Retina (tissue), 1 donor: ENCODE measurements around the gene TEX19.
A peak's percentile ranks its signal among the peaks of the same experiment; 100 is the strongest.

Experiments
- DNase-seq: peaks from one replicate; pipeline ENCODE4 v3.0.0-alpha.2; 2016

TEX19 gene

DNA sequence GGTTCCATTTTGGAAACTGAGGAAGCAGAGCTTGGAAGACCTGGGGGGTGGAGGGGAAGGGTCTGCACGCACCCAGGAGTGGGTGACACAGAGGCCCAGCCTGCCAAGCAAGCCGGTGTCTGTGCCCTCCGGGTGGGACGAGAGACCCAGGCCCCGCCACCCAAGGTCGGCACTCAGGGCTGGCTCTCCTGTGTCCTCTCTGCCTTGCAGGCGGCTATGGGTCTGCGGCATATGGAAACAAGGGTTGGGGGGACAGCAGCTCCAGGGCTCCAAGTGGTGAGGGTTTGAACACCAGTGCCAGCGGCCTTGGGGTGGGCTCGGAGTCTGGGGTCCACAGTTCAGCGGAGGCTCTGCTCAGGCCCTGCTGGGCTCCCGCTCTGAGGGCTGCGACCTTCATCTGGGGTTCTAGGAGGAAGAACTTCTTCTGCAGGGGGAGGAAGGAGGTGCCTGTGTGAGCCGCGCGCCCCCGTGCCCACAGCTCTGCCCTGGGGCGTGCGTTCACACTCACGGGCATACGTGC, 37.0 kb upstream of the TEX19 start:
- no peak for DNase-seq

DNA sequence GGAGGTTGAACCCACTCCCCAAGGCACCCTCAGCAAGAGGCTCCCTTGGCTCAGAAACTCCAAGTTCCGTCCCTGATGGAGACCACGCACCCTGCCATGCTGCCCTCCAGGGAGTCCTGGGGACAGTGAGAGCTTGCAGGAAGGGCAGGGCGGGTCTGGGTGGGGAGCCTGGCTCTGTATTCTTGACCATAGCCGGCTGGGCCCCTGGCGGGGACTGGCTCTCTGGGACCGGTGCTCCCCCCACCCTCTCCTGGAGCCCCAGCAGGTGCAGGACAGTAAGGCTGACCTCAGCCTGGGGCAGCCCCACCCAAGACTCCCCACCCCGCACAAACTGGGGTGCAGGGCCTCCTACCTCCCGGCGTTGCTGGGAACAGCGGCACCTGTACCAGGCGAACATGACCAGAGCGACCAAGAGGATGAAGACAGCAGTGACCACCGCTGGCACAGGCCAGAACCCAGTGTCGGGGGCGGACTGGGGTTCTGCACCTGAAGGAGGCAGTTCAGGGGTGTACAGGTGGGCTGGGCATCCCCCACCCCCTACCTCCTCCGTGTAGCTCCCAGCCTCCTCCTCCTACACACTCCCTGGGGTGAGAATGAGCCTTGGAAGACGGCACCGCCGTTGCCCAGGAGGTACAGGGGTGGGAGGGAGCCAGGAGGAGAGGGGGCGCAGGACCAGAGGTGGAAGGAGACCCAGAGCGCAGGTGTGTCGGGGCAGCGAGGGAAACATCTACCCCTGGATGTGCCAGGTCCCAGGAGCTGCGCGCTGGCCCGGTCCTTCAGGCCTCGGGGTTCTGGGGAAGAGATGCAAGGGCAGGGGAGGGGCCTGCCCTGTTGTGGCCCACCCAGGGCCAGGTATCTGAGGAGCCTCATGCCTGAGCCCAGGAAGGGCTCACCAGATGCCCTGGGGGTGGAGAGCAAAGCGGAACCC, 36.3 kb upstream of the TEX19 start:
- no peak for DNase-seq

DNA sequence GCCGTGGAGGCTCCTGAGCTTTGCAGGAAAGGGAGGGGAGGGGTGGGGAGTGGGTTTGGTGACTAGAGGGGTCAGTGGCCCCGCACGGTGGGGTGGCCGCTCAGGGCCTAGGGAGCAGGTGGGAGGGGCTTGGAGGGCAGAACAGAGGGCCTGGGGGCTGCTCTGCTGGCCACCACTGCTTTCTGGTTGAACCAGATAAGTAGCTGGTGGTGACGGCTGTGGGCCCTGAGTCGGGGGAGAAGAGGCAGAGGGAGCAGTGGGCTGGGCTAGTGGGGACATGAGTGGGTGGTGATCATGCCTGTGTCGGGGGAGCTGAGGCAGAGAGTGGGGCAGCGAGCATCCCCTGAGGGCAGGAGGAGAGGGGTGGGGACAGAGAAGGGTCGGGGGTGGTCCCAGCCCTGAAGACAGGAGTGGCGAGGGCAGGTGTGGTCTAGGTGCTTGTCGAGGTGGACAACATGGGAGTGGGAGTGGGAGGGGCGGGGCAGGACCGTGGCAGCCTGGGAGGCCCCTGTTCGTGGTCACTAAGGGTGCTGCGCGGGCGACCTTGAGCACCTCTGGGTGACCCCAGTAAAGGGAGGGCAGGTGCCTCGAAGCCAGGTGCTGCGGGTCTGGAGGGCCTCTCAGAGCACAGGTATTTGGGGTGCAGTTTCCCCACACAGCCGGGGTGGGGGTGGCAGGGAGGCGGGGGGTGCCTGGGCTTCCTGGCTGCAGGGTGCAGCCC, 35.4 kb upstream of the TEX19 start:
- DNase-seq = no peak

DNA sequence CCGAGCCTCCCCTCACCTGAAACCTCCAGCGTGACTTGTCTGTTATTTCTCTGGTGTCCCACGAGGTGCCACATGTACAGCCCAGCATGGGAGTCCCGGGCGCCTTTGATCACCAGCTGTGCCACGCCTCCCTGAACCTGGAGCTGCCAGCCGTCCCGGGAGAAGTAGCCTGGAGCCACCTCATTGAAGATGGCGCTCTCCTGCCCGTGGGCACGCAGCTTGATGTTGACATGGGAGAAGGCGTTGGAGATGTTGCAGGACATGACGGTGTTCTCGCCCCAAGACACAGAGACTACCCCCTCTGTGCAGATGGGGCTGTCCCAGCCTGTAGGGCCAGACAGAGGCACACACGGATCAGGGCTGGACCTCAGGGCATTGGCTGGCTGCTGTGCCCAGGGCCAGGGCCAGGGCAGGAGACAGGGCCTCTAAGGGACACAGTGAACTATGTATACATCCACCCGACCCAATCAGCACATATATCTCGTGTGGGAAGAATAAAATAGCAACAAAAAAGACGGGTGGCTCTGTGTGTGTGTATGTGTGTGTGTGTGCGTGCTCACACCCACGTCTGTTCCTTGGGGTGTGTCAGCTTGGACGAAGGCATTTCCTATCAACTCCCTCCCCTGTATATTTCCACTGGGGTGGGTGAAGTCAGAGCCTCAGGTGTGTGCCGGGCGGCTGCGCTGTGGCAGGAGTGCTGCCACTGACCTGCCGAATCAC, 34.3 kb upstream of the TEX19 start:
- no peak for DNase-seq

DNA sequence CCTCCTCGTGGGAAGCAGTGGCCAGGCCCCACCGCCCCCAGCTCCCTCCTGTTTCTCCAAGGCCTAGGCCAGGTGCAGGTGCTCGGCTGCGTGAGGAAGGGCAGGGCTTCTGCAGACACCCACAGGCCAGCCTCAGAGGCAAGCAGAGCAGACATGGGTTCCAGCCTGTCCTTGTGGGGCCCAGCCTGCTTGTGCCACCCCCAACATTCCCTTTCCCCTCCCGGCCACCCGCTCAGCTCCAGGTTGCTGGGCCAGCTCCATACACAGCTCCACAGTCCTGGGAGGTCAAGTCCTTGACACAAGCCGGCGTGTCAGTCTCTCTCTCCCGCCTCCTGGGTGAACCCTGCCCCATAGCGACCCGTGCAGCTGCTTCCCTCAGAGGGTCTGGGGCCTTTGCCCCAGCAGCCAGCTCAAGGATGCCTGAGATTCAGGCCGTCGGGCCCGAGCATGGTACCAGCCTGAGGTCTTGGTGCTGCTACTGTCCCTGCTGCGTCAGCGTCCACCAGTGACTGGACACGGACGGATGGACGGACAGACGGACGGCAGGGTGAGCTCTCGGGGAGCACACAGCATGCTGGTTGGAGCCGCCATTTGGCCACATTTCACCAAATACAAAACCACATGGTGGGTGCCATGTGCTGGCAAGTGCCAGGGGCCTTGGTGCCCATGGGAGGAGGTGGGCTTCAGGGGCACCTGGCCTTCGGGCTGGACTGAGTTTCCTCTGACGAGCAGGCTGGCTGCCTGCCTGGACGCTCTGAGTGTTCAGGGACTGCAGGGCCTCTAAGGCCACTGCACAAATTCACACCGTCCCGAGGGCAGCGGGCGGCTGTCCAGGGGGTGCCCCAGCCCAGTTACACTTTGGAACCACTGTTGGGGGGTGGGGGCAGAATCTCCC, 33.5 kb upstream of the TEX19 start:
- DNase-seq = no peak

DNA sequence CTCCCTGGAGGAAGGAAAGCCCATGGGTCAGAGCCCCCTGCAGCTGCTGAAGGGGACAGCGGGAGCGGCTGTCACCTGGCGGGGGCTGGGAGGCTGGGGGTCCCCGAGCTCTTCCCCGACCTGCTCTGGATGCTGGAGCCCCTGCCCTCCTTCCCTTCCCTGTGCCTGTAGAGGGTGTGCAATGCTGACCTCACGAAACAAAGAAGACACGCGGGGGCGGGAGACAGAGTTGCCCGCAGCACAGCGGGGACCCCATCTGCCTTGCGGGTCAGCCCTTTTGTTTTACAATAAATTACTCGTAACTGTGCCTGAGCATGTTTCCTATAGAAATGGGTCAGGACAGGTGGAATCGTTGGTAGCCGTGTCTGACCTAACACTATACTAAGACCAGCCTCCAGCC, 31.8 kb upstream of the TEX19 start:
- DNase-seq = peak; percentile 70

DNA sequence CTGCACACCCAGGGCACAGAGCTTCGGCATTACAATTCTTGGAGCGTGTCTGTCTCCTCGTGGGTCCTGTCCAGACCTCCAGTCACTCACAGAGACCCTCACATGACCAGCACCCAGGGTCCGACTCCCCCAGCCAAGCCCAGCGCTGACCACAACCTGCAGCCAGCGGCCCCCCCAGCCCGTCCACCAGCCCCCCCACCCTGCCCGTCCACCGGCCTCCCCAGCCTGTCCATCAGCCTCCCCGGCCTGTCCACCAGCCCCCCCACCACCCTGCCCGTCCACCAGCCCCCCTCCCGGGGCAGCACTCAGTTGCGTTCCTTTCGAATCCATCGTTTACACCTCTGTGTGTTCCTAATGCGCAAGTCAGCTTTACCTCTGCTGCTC, 31.3 kb upstream of the TEX19 start:
- no peak for DNase-seq

DNA sequence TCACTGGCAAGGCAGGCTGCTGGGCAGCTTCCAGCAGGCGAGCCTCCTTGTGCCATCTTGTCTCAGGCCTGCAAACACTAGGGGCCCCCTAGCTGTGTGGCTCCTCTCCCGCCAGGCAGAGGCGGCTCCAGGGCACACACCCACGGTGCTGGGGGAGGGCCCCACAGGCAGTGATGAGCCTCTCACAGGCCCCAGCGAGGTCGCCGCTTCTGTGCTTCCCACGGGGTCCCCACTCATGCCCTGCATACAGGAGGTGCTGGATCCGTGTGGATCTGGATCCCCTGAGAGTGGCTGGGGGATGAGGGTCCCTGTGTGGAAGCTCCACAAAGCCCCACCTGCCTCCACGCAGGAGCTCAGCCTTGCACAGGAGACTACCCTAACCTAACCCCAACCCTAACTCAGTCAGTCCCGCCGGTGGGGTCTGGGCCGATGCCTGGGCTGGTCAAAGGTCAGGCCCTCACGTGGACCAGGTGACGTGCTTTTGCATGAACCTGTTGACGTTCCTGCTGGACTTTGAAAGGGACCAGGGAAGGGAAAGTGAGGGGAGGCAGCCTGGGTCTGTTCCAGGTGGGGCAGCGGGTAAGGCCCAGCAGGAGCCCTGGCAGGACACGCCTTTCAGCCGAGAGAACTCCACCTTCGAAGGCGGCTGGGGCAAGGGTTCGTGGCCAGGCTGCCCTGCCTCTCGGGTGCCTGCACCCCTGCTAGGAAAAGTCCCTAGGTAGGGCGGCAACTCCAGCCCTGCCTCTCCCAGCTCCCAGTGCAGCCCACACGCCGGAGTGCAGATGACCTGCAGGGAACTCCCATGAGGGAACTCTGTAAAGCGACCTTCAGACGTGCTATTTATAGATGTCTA, 30.7 kb upstream of the TEX19 start:
- no peak for DNase-seq

DNA sequence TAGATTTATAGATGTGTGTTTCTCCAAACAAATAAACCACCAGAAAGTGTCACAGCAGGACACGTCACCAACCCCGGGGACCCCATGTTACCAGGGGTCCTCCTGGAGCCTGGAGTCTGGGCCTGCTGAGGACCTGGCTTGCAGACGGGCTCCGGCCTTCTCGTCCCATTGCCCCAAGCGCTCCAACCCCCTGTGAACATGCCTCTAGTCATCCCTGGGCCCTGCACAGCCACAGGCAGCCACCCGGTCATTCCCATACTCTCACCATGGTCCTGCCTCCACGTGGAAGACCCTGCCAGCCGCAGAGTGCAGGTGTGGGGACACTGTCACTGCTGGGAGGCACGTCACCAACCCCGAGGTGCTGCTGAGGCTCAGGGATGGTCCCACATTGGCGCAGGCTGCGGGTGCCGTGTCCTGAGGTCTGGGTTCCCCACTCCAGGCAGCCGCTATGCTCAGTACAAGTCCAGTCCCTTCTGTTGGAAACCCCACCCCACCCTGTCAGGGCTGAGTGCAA, 30.0 kb upstream of the TEX19 start:
- no peak for DNase-seq

DNA sequence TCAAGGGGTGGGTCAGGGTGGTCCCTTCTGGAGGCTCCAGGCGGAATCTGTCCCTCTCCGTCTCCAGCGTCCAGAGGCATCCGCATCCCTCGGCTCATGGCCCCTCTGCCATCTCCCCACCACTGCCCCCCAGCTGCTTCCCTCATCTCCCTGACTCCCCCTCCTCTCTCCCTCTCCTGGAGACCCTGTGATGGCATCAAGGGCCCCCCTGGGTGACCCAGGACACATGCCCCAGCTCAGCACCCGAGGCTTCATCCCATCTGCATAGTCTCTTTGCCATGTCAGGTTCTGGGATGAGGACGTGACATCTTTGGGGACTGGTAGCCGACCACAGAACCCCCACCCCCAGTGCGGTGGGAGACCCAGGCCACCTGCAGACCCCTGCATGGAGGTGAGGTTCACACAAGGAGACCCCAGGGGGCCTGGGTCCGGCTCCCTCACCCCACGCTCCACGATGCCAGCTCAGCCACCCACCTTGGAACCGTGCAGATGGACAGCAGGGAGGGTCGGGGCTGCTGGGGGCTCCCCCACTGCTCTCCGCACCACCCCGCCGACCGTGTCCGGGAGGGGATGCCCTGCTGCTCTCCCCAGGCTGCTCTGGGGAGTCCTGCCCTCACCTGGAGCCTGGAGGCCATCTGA, 29.2 kb upstream of the TEX19 start:
- DNase-seq = no peak

DNA sequence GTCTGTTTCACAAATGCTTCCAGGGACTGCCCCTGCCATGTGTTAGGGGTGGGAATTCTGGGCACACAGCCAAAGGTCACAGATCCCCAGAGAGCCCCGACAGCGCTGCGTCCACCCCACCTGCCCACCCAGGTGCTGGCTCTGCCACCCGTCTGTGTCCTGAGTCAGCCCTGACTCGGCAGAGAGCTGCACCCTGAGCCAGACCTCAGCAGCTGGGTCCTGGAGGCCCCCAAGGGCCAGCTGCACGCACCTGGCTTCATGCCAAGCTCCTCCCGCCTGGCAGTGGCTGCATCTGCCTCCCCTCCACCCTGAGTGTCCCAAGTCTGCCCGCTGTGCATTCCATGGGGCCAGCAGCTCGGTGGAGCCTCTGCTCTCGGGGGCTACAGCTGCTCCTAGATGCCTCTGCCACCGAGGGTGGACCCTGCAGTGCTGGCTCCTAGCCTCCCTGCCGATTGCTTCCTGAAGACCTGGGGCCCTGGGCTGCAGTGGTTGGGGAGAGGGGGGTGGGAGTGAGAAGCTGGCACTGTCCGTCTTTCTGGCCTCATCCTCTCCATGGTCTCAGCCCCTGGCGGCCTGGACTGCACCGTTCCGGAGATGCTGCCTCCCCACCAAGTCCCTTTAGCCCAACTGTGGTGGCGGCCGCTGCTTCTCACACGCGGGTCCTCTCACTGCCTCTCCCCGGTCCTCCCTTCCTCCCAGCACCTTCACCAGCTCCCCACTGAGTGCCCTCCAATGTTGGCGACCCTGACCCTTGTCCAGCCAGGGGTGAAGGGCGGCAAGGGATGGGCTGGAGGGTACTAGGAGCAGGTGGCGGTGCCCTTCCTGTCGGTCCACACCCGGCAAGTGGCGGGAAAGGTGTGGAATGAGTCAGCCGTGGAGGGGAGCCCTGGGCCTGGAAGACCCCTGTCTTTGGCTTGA, 28.5 kb upstream of the TEX19 start:
- DNase-seq = peak; percentile 69

DNA sequence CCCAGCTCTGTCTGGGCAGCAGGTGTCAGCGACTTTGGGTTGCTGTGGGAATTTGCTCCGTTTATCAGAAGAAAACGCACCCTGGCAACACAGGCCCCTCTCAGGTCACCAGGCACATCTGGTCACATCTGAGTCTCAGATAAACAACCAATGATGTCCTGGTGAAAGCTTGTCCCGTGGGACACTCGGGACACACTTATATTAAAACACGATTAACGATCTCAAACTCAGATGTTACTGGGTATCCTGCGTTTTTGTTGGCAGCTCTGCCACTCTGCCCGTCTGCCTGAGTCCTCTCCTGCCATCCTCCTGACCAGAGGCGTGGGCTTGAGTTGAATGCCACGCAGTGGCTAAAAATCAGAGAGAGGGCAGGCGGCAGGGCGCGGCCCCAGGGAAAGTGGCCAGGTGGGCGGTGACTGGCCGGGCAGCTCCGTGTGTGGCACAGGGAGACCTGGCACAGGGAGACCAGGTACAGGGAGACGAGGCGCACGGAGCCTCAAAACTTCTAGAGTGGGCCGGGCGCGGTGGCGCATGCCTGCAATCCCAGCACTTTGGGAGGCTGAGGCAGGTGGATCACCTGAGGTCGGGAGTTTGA, 27.6 kb upstream of the TEX19 start:
- DNase-seq = no peak

DNA sequence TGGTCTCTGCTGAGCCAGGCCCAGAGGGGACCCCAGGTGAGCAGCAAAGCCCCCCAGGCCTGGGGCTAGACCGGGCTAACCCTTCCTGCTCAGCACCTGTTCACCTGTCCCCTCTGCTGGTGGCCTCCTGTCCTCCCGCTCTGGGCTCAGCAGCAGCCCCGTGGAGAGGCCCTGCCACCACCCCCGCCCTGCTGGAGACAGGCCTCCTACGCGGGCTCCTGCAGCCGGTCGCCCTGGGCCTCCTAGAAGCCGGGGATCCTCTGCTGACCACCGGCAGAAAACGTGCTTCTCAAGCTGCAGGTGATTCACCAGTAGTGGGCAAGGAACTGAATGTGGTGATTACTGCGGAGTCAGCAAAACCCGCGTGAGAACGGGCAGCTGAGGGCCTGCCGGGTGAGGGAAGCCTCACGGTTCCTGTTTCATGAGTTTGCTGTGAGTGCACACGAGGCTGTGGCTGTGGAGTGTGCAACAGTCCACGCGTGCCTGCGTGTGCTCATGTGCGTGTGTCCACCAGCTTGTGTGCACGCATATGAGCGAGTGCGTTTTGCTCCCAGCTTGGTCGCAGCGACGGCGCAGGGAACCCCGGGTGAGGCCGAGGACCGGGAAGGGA, 26.3 kb upstream of the TEX19 start:
- DNase-seq = peak; percentile 63

DNA sequence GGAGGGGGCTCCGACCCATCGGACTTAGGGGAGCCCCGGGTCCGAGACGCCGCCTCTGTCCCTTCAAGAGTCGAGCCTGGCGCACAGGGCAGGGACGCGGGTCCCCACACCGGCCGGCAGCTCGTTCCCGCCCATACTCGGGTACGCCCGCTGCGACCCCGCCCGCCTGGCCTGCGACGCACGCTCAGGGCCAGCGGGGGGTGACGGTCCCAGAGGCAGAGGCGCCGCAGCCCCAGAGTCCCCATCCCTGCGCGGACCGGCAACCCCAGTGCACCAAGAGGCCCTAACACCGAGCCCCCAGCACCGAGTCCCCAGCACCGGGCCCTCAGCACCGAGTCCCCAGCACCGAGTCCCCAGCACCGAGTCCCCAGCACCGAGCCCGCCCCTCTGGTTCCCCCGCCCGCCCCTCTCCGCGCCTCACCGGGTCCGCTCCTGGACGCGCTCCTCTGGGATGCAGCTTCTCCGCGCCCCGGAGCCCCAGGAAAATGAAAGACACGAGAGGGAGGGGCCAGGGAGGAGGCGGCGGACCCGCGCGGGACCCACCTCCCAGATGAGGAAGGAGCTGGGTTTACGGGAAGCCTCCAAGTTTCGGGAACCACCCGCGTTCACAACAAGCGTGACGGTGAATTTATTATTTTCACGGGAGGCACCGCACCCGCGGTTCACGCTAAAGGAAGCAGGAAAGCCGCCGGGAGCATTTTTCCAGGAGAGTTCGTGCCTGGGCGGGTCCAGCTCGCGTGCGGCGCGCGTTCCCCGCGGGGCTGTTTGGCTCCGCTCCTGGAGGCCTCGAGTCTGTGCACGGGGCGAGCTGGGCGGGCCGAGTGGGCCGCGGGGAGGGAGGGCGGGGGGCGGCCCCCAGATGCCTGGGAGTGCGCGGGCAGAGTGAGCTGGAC, 25.5 kb upstream of the TEX19 start, which contains the start of gene SECTM1:
TSS of gene SECTM1 (minus strand) at position 488 of the 893 bp plus-strand sequence. CDS start 6,526 bp downstream, outside the sequence.
- DNase-seq = no peak

DNA sequence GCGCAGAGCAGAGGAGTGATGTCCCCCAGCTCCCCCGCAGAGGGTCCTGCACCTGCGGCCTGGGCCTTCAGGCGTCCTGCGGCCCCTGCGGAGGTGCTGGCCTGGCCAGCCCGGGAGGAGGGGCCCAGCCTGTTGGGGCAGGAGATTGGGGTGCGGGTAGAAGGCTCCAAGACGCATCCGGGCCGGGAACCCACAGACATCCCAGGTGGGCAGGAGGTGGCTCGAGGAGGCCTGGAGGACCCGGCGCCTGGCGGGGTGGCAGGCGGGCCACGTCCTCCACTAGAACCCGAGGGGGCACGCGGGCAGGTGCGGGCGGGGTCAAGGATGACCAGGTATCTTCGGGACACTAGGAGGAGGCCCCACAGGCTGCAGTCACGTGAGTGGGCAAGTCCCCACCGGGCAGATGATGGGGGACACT, 24.8 kb upstream of the TEX19 start:
- DNase-seq = no peak

DNA sequence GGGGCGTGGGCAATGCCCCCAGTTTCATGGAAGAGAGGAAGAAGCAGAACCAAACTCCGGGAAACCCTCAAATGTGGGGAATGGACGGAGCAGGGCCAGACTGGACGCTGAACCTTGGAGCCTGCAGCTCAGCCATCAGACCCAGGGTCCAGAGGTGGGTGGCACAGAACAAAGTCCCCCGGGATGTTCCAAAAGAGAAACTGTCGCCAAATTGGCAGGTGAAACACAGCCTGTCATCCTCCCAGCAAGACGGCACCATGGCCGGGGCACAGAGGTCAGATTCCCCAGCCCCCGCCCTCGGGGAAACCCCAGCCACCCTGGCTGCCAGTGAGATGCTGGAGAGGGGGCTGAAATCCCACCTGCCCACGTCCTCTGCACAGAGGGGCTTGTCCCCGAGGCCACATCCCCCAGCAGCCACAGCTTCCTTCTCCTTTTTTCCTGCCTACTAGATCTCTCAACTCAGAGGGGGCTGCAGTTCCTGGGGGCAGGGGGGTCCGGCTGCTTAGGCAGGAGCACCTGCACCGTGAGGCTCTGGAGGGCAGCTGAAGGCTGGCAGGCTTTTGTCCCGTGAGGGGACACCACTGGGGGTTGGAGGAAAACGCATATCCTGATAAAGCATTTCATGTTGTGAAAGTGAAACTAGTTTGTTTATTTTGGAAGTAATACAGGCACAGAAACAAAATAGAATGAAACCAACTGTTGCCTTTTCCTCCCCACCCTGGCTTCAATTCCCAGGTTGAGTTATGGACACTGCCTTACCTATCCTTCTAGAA, 24.2 kb upstream of the TEX19 start:
- DNase-seq = no peak
